ENCODE data around the gene PKIB. TPM values are rescaled to one million over a fixed set of nuclear protein-coding genes. Genes with fewer than 3 reads are reported as not detected.

The PKIB gene
- total and polyA plus RNA-seq, 2 of the 4 experiments (the other 2 are of a cell fraction), result 6.3 to 13.1 TPM

DNA sequence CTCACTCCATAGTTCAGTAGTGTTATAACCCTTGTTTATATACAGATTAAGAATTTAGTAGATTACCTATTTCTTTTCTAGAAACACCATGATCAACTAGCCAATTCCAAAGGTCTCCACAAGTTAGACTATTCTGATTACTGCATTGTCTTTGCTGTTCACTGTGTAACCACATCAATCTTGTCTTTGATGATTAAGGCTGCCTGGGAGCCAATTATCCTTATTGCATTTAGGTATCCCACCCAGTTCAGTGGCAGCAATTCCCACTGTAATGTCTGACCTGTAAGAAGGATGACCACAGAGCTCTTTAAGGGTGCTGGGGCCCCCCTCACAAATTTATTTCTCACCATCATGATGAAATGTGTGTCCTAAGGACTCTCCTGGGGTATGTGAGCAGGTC lies 40.2 kb downstream of the PKIB start:
- TF ChIP-seq MAFK (IDR thresholded peaks at IDR 0.05; ENCODE audit: low read depth, low read length), result no peak
- TF ChIP-seq CEBPB (IDR thresholded peaks at IDR 0.05; ENCODE audit: low read depth, low read length), result no peak
- no peak for TF ChIP-seq RCOR1 (IDR thresholded peaks at IDR 0.05; ENCODE audit: insufficient replicate concordance, low read length)
- no peak for TF ChIP-seq FOS (IDR thresholded peaks at IDR 0.05; ENCODE audit: low read depth, low read length)
- TF ChIP-seq SMC3 (IDR thresholded peaks at IDR 0.05; ENCODE audit: low read depth, low read length), result no peak
- TF ChIP-seq, protein P1, sequence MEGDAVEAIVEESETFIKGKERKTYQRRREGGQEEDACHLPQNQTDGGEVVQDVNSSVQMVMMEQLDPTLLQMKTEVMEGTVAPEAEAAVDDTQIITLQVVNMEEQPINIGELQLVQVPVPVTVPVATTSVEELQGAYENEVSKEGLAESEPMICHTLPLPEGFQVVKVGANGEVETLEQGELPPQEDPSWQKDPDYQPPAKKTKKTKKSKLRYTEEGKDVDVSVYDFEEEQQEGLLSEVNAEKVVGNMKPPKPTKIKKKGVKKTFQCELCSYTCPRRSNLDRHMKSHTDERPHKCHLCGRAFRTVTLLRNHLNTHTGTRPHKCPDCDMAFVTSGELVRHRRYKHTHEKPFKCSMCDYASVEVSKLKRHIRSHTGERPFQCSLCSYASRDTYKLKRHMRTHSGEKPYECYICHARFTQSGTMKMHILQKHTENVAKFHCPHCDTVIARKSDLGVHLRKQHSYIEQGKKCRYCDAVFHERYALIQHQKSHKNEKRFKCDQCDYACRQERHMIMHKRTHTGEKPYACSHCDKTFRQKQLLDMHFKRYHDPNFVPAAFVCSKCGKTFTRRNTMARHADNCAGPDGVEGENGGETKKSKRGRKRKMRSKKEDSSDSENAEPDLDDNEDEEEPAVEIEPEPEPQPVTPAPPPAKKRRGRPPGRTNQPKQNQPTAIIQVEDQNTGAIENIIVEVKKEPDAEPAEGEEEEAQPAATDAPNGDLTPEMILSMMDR (conservative IDR thresholded peaks at IDR 0.05; ENCODE audit: low read depth, low read length), result no peak
- no peak for TF ChIP-seq MXI1 (IDR thresholded peaks at IDR 0.05; ENCODE audit: borderline replicate concordance, low read depth, low read length)
- TF ChIP-seq RAD21 (IDR thresholded peaks at IDR 0.05; ENCODE audit: low read length), result no peak
- TF ChIP-seq POLR2A (IDR thresholded peaks at IDR 0.05; ENCODE audit: low read depth, low read length), result no peak
- no peak for TF ChIP-seq MAZ (IDR thresholded peaks at IDR 0.05; ENCODE audit: borderline replicate concordance, low read depth, low read length)
- TF ChIP-seq RFX5 (IDR thresholded peaks at IDR 0.05; ENCODE audit: low read depth, low read length), result no peak
- TF ChIP-seq, protein P2, sequence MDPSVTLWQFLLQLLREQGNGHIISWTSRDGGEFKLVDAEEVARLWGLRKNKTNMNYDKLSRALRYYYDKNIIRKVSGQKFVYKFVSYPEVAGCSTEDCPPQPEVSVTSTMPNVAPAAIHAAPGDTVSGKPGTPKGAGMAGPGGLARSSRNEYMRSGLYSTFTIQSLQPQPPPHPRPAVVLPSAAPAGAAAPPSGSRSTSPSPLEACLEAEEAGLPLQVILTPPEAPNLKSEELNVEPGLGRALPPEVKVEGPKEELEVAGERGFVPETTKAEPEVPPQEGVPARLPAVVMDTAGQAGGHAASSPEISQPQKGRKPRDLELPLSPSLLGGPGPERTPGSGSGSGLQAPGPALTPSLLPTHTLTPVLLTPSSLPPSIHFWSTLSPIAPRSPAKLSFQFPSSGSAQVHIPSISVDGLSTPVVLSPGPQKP (IDR thresholded peaks at IDR 0.05; ENCODE audit: borderline replicate concordance, low read depth, low read length), result no peak
- TF ChIP-seq BHLHE40 (IDR thresholded peaks at IDR 0.05; ENCODE audit: low read depth, low read length), result no peak
- TF ChIP-seq NFE2L2 (IDR thresholded peaks at IDR 0.05; ENCODE audit: low read depth, low read length), result no peak
- TF ChIP-seq CHD1 (IDR thresholded peaks at IDR 0.05; ENCODE audit: low read depth, low read length), result no peak
- TF ChIP-seq, protein P3, sequence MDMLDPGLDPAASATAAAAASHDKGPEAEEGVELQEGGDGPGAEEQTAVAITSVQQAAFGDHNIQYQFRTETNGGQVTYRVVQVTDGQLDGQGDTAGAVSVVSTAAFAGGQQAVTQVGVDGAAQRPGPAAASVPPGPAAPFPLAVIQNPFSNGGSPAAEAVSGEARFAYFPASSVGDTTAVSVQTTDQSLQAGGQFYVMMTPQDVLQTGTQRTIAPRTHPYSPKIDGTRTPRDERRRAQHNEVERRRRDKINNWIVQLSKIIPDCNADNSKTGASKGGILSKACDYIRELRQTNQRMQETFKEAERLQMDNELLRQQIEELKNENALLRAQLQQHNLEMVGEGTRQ (IDR thresholded peaks at IDR 0.05; ENCODE audit: low read depth, low read length), result no peak
- BruUV-seq (replicated peaks), result no TSS peak
- Histone ChIP-seq H4K91ac (ENCODE audit: insufficient read depth, low read depth, low read length) (no peak overlapping the region), H3K18ac (ENCODE audit: low read depth, low read length) (no peak overlapping the region), H3K4me3 (ENCODE audit: insufficient read depth, low read depth, low read length) (no peak overlapping the region), H2BK5ac (ENCODE audit: low read depth, low read length, poor library complexity, severe bottlenecking) (no peak overlapping the region), H2BK120ac (ENCODE audit: low read depth, low read length) (no peak overlapping the region), H3K4me2 (ENCODE audit: low read depth, low read length) (no peak overlapping the region), H3K36me3 (ENCODE audit: control insufficient read depth, insufficient read depth, low read length) (no peaks in the 10 kb centered on the region), H2AK5ac (ENCODE audit: low read depth, low read length) (no peak overlapping the region), H3K23ac (ENCODE audit: low read depth, low read length) (no peak overlapping the region), H2AFZ (replicated peaks; ENCODE audit: low read length, poor library complexity) (no peak overlapping the region), H2BK15ac (ENCODE audit: low read depth, low read length) (no peak overlapping the region), H4K5ac (ENCODE audit: low read depth, low read length) (no peak overlapping the region), H3K27me3 (ENCODE audit: control insufficient read depth, insufficient read depth, low read length) (no peaks in the 10 kb centered on the region), H3K4ac (ENCODE audit: low read depth, low read length) (no peak overlapping the region), H3K9me3 (ENCODE audit: control insufficient read depth, insufficient read depth, low read length) (no peaks in the 10 kb centered on the region), H4K20me1 (ENCODE audit: insufficient read depth, low read length) (no peaks in the 10 kb centered on the region), H3K14ac (replicated peaks; ENCODE audit: low read depth, low read length) (no peak overlapping the region), H3K79me1 (ENCODE audit: low read depth in 1 of 2, low read length in 2 of 2) (no peaks in the 10 kb centered on the region), H4K8ac (ENCODE audit: low read depth in 2 of 2, low read length in 2 of 2) (no peak overlapping the region), H3K9me1 (ENCODE audit: insufficient read depth, low read length) (no peaks in the 10 kb centered on the region), H3K56ac (ENCODE audit: extremely low read depth, insufficient read depth, low read length) (no peak overlapping the region), H3K9ac (ENCODE audit: low read depth, low read length) (no peak overlapping the region), H3K4me1 (ENCODE audit: control insufficient read depth, insufficient read depth, low read length) (no peaks in the 10 kb centered on the region), H2AK9ac (replicated peaks; ENCODE audit: low read depth, low read length, poor library complexity) (no peak overlapping the region), H2BK20ac (ENCODE audit: low read depth, low read length) (no peak overlapping the region), H3K27ac (ENCODE audit: insufficient read depth, low read length) (no peak overlapping the region)
- CTCF ChIA-PET, result no interaction called here
- intact Hi-C loops (cut with micrococcal nuclease) (no loop called here), in situ Hi-C loops (cut with MboI; ENCODE audit: low sequenced_read_pairs) (no loop called here), dilution Hi-C loops (cut with HindIII; ENCODE audit: low sequenced_read_pairs, unreplicated experiment) (no loop called here)
- ATAC-seq (ENCODE audit: low read depth) (no peak), DNase-seq (no peak)
- POLR2A ChIA-PET (ENCODE audit: unreplicated experiment), result no interaction called here

Data from IMR-90 (cell line).